Ramos (cell line): ENCODE measurements around the gene MOV10L1.

Experiments
- in situ Hi-C: fragments of 300-500 bp; cut with MboI; formaldehyde crosslinking; loops from one replicate; pipeline ENCODE4 v1.14.3; 2022; ENCODE audit warnings: low sequenced_read_pairs; ENCODE audit not compliant: unreplicated experiment

The MOV10L1 gene

GRCh38 chr22:50058906-50059880 is 30.6 kb upstream of the MOV10L1 start:
- in situ Hi-C loops, result no loop called here

GRCh38 chr22:50059881-50060262 is 29.9 kb upstream of the MOV10L1 start:
- in situ Hi-C loops, result no loop called here

DNA sequence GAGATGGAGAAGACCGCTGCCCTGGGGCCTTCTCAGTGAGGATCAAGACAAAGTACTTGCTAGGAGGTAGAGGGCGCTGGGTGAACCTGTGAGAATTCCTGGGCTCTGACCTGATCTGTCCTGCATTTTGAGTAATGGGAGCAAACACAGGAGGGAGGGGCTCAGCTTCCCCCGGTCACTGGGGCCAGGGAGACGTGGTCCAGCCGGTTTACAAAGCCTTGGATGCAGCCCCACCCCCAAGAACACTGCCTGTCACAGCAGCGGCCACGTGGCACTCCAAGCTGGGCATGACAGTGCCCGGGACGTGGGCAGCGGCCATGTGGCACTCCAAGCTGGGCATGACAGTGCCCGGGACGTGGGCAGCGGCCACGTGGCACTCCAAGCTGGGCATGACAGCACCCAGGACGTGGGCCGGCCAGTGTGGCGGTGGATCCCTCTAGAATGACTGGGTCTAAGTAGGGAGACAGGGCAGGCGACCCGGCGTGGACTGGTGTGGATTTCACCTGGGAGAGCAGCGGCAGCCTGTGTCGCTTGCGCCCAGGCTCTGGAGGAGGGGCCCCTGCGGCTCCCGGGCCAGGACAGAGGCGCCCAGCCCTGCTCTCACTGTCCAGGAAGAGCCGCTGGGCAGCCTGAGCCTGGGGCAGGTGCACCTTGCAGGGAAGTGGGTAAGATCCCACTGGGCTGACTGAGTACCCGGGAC is 29.2 kb upstream of the MOV10L1 start:
- in situ Hi-C loops, result no loop called here

GRCh38 chr22:50061141-50061823 is 28.5 kb upstream of the MOV10L1 start:
- in situ Hi-C loops, result no loop called here

DNA sequence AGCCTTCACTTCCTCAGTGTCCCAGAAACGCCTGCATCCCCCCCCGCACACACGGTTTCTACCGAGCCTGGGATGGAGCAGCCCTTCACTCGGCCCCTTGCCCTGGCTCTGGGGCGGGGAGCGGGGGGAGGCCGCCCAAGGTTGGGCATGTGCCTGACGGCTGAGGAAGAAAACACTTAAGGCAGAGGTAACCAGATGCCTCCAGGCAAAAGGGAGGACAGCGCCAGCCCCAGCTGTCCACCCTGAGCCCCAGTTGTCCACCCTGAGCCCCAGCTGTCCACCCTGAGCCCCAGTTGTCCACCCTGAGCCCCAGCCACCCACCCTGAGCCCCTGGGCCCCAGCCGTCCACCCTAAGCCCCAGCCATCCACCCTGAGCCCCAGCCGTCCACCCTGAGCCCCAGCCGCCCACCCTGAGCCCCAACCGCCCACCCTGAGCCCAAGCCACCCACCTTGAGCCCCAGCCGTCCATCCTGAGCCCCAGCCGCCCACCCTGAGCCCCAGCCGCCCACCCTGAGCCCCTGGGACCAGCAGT is 27.9 kb upstream of the MOV10L1 start:
- in situ Hi-C loops, result no loop called here

DNA sequence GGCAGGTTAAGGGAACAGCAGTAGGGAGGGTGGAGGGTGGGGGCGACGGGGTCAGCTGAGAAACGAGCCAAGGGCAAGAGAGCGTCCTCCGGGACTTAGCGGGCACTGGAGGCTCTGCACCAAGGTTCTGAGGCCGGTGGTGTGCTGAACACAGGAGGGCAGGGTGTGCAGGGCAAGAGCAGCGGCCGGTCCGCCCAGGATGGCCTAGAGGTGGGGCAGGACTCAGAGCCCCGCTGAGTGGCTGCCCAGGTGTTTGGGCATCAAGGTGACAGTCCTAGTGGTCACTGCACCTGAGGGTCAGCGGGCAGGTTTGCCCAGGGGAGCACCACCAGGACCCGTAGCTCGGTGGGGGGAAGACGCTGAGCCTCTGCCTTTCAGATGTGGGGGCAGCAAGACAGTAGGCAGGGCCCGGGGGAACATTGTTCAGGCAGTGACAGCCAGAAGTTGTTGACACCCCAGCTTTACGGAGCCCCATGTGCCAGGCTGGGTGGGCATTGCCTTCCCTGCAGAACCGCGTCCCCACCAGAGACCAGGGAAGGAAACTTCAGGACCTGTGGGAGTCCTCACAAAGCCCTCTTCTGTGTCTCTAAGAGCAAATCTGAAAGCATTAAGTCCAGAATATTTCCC is 27.2 kb upstream of the MOV10L1 start:
- in situ Hi-C loops, result no loop called here

GRCh38 chr22:50063589-50064393 is 26.0 kb upstream of the MOV10L1 start:
- in situ Hi-C loops, result no loop called here

GRCh38 chr22:50064453-50064852 is 25.4 kb upstream of the MOV10L1 start:
- in situ Hi-C loops, result no loop called here

- in situ Hi-C loops, result no loop called here
These were observed 22.6 kb upstream of the MOV10L1 start for GRCh38 chr22:50067244-50067643.

- in situ Hi-C loops, result no loop called here
These were observed 21.7 kb upstream of the MOV10L1 start for GRCh38 chr22:50068096-50068495.

DNA sequence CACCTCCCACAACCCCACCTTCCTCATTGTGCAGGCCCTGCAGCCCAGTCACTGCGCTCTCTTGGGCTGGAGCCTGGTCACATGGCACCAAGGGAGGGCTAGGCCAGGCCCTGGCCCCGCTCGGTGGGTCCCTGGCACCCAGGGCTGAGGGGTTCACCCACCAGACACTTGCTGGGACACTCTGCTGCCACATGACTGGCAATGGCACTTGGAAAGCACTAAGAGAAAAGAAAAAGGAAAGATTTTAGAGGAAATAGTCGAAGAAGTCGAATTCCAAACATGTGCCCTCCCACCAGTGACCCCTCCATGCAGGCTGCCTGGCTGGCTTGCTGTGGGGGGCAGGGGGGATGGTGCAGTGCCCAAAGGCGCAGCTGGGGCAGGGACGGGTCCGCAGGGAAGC is 19.4 kb upstream of the MOV10L1 start:
- in situ Hi-C loops, result no loop called here

DNA sequence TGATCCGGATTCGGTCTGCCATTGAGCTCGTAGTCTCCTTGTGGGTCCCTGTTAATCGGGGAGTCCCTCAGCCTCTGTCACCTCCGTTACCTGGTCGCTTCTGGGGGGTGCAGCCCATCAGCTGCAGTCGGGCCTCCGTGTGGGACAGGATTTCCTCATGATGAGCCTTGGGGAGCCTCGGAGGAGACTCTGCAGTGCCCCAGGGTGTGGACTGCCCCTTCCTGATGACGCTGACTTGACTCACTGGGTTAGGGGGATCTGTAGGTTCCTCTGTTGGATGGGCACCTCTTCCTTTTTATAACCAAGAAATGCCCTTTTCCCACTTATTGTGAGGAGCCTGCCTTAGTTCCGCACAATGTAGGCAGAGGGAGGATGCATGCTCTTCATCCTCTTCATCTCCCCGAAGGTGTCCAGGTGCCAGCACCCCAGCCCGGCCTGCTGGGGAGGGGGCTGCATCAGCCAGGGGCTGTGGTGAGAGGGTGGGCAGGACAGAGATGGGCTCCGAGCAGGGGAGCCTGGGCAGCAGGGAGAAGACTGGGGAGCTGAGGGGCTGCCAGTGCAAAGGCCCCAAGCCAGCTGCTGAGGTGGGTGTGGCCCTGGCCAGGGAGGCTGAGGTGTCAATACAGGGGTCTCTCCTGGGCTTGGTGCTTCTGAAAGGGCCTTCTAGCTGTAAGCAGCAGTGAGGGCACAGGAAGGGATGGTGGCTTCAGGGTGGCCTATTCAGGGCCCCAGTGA is 18.2 kb upstream of the MOV10L1 start:
- in situ Hi-C loops, result no loop called here

GRCh38 chr22:50072167-50072555 is 17.6 kb upstream of the MOV10L1 start:
- in situ Hi-C loops, result no loop called here

GRCh38 chr22:50072714-50073538 is 16.9 kb upstream of the MOV10L1 start:
- in situ Hi-C loops, result no loop called here

DNA sequence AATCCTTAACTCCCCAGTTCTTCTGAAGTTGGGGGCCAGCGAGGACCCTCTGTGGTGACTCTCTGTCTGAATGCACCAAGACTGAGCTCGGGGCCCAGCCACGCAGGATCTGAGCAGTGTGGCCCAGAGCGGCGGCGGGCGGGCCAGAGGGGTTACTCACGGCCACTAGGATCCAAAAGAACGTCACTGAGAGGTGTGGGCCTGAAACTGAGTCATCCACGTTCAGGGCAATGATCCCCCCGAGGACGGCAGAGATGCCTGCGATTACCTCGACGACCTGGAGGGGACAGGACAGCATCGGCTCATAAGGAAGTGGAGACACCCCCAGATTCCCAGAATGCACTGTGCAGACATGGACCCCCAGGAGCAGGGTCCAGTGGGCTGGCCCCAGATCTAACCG is 15.8 kb upstream of the MOV10L1 start:
- in situ Hi-C loops, result no loop called here

DNA sequence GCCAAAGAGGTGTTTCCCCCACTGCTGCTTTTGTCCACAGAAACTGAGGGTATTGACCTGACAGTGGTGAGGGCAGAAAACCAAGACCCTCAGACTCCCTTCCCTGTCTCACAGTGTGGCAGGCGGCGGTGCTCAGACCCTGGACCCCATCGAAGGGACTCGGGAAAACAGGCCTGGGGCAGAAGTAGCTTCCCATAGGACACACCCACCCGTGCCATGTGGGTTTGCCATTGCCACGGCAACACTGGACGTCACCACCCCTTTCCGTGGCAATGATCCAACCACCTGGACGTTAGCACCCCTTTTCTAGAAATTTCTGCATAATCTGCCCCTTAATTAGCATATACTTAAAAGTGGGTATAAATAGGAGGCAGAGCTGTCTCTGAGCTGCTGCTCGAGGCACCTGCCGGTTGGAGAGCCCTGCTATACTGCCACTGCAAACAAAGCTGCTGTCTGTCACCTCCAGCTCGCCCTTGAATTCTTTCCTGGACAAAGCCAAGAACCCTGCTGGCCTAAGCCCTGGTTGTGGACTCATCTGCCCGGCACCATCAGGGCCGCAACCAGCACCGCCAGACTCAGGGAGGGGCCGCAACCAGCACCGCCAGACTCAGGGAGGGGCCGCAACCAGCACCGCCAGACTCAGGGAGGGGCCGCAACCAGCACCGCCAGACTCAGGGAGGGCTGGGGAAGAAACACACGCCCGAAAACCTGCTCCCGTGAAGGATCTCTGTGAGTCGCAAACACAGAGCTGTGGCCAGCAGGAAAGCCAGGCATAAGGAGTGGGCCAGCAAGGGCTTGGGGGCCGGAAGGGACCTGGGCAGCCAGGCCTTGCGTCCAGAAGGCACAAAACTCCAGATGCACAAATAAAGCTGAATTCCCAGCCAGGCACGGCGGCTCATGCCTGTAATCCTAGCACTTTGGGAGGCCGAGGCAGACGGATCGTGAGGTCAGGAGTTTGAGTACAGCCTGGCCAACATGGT is 15.0 kb upstream of the MOV10L1 start:
- in situ Hi-C loops, result no loop called here
